GM19239 (cell line): ENCODE results near the gene P2RX4.
A peak's percentile ranks its signal among the peaks of the same experiment; 100 is the strongest.
"Not testable (repeated sequence)": the region's sequence is repeated elsewhere in the genome, so short reads cannot be mapped to it uniquely, and the experiment has no call there.

Source experiments
- DNase-seq: peaks from one replicate; pipeline ENCODE4 v3.0.0; 2011; ENCODE audit warnings: low spot score; ENCODE audit not compliant: insufficient read length
- FAIRE-seq: peaks from 2 replicates; lab custom pipeline; 2011; peaks lifted over from hg19 to GRCh38; lab: Jason Lieb, UNC

The P2RX4 gene

GRCh38 chr12:121239351-121240061, 29.6 kb downstream of the P2RX4 start:
- DNase-seq (no peak), FAIRE-seq (no peak)

GRCh38 chr12:121240062-121240420, 30.1 kb downstream of the P2RX4 start:
- FAIRE-seq (no peak), DNase-seq (no peak)

- peak; percentile 28 for FAIRE-seq
- peak; percentile 50 for DNase-seq
Observed at GRCh38 chr12:121240484-121241101, 30.7 kb downstream of the P2RX4 start.

GRCh38 chr12:121241156-121241970, 31.4 kb downstream of the P2RX4 start:
- FAIRE-seq (no peak), DNase-seq (no peak)

GRCh38 chr12:121245031-121245430, 35.1 kb downstream of the P2RX4 start:
- no peak for FAIRE-seq
- DNase-seq: no peak

- DNase-seq: no peak
- no peak for FAIRE-seq
Observed at GRCh38 chr12:121245951-121246350, 36.0 kb downstream of the P2RX4 start.

GRCh38 chr12:121246893-121247557, 37.1 kb downstream of the P2RX4 start:
- DNase-seq: no peak
- no peak for FAIRE-seq

GRCh38 chr12:121248622-121249021, 38.7 kb downstream of the P2RX4 start:
- peak; percentile 75 for DNase-seq
- FAIRE-seq: peak; percentile 93

GRCh38 chr12:121250359-121250758, 40.4 kb downstream of the P2RX4 start:
- FAIRE-seq: no peak
- DNase-seq: no peak

- FAIRE-seq: no peak
- no peak for DNase-seq
Observed at GRCh38 chr12:121251838-121252237, 41.9 kb downstream of the P2RX4 start.

- DNase-seq (no peak), FAIRE-seq (peak; percentile 33)
Observed at GRCh38 chr12:121252712-121253345, 42.9 kb downstream of the P2RX4 start.

GRCh38 chr12:121253638-121254335, 43.9 kb downstream of the P2RX4 start:
- peak; percentile 84 for FAIRE-seq

GRCh38 chr12:121255433-121255832, 45.5 kb downstream of the P2RX4 start:
- DNase-seq (no peak), FAIRE-seq (no peak)

More at GRCh38 chr12:121253638-121254335, 43.9 kb downstream of the P2RX4 start:
- no peak for DNase-seq

- not testable (repeated sequence) for DNase-seq, FAIRE-seq
Observed at GRCh38 chr12:121257704-121258449, 47.9 kb downstream of the P2RX4 start.

- DNase-seq (no peak), FAIRE-seq (no peak)
Observed at GRCh38 chr12:121259074-121259473, 49.1 kb downstream of the P2RX4 start.

GRCh38 chr12:121260091-121260490, 50.2 kb downstream of the P2RX4 start:
- FAIRE-seq (no peak), DNase-seq (no peak)

GRCh38 chr12:121261398-121261797, 51.5 kb downstream of the P2RX4 start:
- DNase-seq (no peak), FAIRE-seq (no peak)

GRCh38 chr12:121263206-121263935, 53.4 kb downstream of the P2RX4 start:
- FAIRE-seq (no peak), DNase-seq (no peak)
